ENCODE data around the gene SOX5.

SOX5 gene

DNA sequence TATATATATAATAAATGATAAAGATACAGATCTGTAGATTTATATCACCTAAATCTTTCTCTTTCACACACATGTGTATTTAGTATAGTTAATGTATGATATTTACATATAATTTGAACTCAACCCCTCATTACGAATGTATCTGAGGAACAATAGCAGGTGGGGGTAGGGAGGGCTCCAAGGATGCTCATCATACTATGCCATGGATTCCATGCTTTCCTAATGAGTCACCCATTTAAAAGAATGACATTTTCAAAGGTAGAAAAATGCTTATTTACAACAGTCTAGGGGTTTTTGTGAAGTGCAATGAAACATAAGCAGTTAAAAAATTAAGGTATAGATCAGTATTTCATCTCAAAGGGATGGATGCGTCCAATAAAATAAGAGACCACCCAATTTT is 181.6 kb downstream of the SOX5 start:
- no peak for DNase-seq
- H3K27me3 ChIP-seq (ENCODE audit: control insufficient read depth in 1 of 2, insufficient read depth in 1 of 2, low read length in 2 of 2) = no peaks in the 10 kb centered on the region
- H3K27ac ChIP-seq (ENCODE audit: low read length, poor library complexity, severe bottlenecking) = no peak overlapping the region
- no peak overlapping the region for H4K8ac ChIP-seq (ENCODE audit: low read length)
- H3K4me2 ChIP-seq (ENCODE audit: low read length, poor library complexity, severe bottlenecking) = no peak overlapping the region
- H3K9me3 ChIP-seq (ENCODE audit: control insufficient read depth, low read length) = no peaks in the 10 kb centered on the region
- no peak overlapping the region for H2AK5ac ChIP-seq (ENCODE audit: low read length, severe bottlenecking)
- H3K4ac ChIP-seq (ENCODE audit: low read depth in 1 of 2, low read length in 2 of 2) = no peak overlapping the region
- no peak overlapping the region for H2AFZ ChIP-seq (ENCODE audit: low read depth, low read length)
- H3K4me3 ChIP-seq (ENCODE audit: insufficient read depth in 1 of 2, low read depth in 1 of 2, low read length in 2 of 2) = no peak overlapping the region
- H3K23ac ChIP-seq (ENCODE audit: low read length in 2 of 2) = no peak overlapping the region
- 90% methylated on average over 2 of the region's 2 CpGs for WGBS
- H3K14ac ChIP-seq (ENCODE audit: low read length in 2 of 2) = no peak overlapping the region
- H2BK15ac ChIP-seq (ENCODE audit: low read depth, poor library complexity, severe bottlenecking) = no peak overlapping the region
- H2BK5ac ChIP-seq (ENCODE audit: low read depth, low read length, poor library complexity, severe bottlenecking) = no peak overlapping the region
- no peak overlapping the region for H2BK12ac ChIP-seq (ENCODE audit: low read length in 2 of 2)
- H2BK120ac ChIP-seq (ENCODE audit: low read depth, low read length) = no peak overlapping the region
- no peak overlapping the region for H3K18ac ChIP-seq (ENCODE audit: low read depth in 1 of 2, low read length in 2 of 2)
- no peak overlapping the region for H4K91ac ChIP-seq (ENCODE audit: low read length)
- no peaks in the 10 kb centered on the region for H3K36me3 ChIP-seq (ENCODE audit: control insufficient read depth in 1 of 2, insufficient read depth in 2 of 2, low read depth in 1 of 2, low read length in 2 of 2)
- H3K4me1 ChIP-seq (ENCODE audit: control insufficient read depth, insufficient read depth, low read depth, low read length) = no peaks in the 10 kb centered on the region
- no peaks in the 10 kb centered on the region for H3K79me1 ChIP-seq (replicated peaks; ENCODE audit: low read length, poor library complexity, severe bottlenecking)
- H3K9ac ChIP-seq (ENCODE audit: low read length) = no peak overlapping the region

DNA sequence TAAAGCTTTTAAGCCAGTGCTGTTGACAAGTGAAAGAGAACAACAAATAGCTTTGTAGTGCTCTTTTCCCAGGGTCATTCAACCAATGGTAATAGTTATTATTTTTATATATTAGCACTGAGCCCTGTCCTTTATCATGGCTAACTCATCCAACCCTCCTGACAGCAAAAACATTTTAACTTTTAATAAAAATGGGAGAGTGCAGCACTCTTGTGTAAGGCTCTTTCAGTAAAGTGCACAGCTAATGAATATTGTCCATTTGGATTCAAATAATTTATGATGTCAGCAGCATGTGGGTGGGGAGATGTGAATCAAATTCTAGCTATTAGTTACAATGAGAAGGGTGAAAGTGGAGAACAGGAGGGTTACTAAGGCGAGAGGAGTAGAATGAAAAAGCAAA is 185.7 kb downstream of the SOX5 start:
- Histone ChIP-seq H3K27me3 (ENCODE audit: control insufficient read depth in 1 of 2, insufficient read depth in 1 of 2, low read length in 2 of 2) (no peaks in the 10 kb centered on the region), H3K14ac (ENCODE audit: low read length in 2 of 2) (no peak overlapping the region), H3K36me3 (ENCODE audit: control insufficient read depth in 1 of 2, insufficient read depth in 2 of 2, low read depth in 1 of 2, low read length in 2 of 2) (no peaks in the 10 kb centered on the region), H4K91ac (ENCODE audit: low read length) (no peak overlapping the region), H2BK15ac (ENCODE audit: low read depth, poor library complexity, severe bottlenecking) (no peak overlapping the region), H3K4me2 (ENCODE audit: low read length, poor library complexity, severe bottlenecking) (no peak overlapping the region), H2AK5ac (ENCODE audit: low read length, severe bottlenecking) (no peak overlapping the region), H4K8ac (ENCODE audit: low read length) (no peak overlapping the region), H2AFZ (ENCODE audit: low read depth, low read length) (no peak overlapping the region), H3K79me1 (replicated peaks; ENCODE audit: low read length, poor library complexity, severe bottlenecking) (no peaks in the 10 kb centered on the region), H3K4me1 (ENCODE audit: control insufficient read depth, insufficient read depth, low read depth, low read length) (no peaks in the 10 kb centered on the region), H3K4me3 (ENCODE audit: insufficient read depth in 1 of 2, low read depth in 1 of 2, low read length in 2 of 2) (no peak overlapping the region), H2BK120ac (ENCODE audit: low read depth, low read length) (no peak overlapping the region), H3K27ac (ENCODE audit: low read length, poor library complexity, severe bottlenecking) (no peak overlapping the region), H3K23ac (ENCODE audit: low read length in 2 of 2) (no peak overlapping the region), H3K9ac (ENCODE audit: low read length) (no peak overlapping the region), H2BK5ac (ENCODE audit: low read depth, low read length, poor library complexity, severe bottlenecking) (no peak overlapping the region), H2BK12ac (ENCODE audit: low read length in 2 of 2) (no peak overlapping the region), H3K18ac (ENCODE audit: low read depth in 1 of 2, low read length in 2 of 2) (no peak overlapping the region), H3K9me3 (ENCODE audit: control insufficient read depth, low read length) (no peaks in the 10 kb centered on the region), H3K4ac (ENCODE audit: low read depth in 1 of 2, low read length in 2 of 2) (no peak overlapping the region)
- no CpG with 5 or more reads among the region's 1 CpG for WGBS
- no peak for DNase-seq

DNA sequence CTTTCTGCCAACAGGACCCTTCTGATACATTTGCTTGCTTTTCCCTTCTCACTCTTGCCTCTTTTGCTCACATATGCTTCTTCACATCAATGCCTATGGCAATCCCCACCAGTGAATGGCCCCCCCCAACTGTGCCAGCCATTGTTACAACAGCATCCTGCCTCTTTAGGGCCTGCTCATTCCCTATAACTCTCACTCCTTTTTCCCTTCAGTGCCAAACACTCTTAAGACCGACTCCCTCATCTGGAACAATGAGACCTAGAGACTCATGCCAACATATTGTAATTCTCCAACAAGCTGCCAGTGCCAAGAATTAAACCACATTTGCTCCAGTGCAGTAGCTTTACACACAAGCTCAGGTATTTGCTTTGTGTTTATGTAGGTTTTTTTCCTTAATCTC is 189.0 kb downstream of the SOX5 start:
- DNase-seq = no peak
- Histone ChIP-seq H2AK5ac (ENCODE audit: low read length, severe bottlenecking) (no peak overlapping the region), H3K4me2 (ENCODE audit: low read length, poor library complexity, severe bottlenecking) (no peak overlapping the region), H3K23ac (ENCODE audit: low read length in 2 of 2) (no peak overlapping the region), H2BK15ac (ENCODE audit: low read depth, poor library complexity, severe bottlenecking) (no peak overlapping the region), H2AFZ (ENCODE audit: low read depth, low read length) (no peak overlapping the region), H4K91ac (ENCODE audit: low read length) (no peak overlapping the region), H3K9me3 (ENCODE audit: control insufficient read depth, low read length) (no peaks in the 10 kb centered on the region), H2BK120ac (ENCODE audit: low read depth, low read length) (no peak overlapping the region), H3K14ac (ENCODE audit: low read length in 2 of 2) (no peak overlapping the region), H3K4me1 (ENCODE audit: control insufficient read depth, insufficient read depth, low read depth, low read length) (no peaks in the 10 kb centered on the region), H3K36me3 (ENCODE audit: control insufficient read depth in 1 of 2, insufficient read depth in 2 of 2, low read depth in 1 of 2, low read length in 2 of 2) (no peaks in the 10 kb centered on the region), H3K4me3 (ENCODE audit: insufficient read depth in 1 of 2, low read depth in 1 of 2, low read length in 2 of 2) (no peak overlapping the region), H3K4ac (ENCODE audit: low read depth in 1 of 2, low read length in 2 of 2) (no peak overlapping the region), H4K8ac (ENCODE audit: low read length) (no peak overlapping the region), H3K27me3 (ENCODE audit: control insufficient read depth in 1 of 2, insufficient read depth in 1 of 2, low read length in 2 of 2) (no peaks in the 10 kb centered on the region), H3K18ac (ENCODE audit: low read depth in 1 of 2, low read length in 2 of 2) (no peak overlapping the region), H3K9ac (ENCODE audit: low read length) (no peak overlapping the region), H2BK5ac (ENCODE audit: low read depth, low read length, poor library complexity, severe bottlenecking) (no peak overlapping the region), H3K27ac (ENCODE audit: low read length, poor library complexity, severe bottlenecking) (no peak overlapping the region), H2BK12ac (ENCODE audit: low read length in 2 of 2) (no peak overlapping the region), H3K79me1 (replicated peaks; ENCODE audit: low read length, poor library complexity, severe bottlenecking) (no peaks in the 10 kb centered on the region)
- WGBS = 75% methylated on average over 1 of the region's 1 CpG

DNA sequence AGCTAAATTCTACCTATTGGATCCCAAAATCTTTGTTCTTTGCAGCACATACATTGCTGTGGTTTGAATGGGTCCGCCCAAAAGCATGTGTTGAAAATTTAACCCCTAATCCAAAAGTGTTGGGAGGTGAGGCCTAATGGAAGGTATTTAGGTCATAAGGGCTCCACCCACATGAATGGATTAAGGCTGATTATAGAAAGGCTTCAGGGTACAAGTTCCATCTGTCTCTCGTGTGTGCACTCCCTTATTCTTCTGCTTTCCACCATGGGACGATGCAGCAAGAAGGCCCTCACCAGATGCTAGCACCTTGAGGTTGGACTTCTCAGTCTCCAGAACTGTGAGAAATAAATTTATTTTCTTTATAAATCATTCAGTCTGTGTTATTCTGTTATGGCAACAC is 190.9 kb downstream of the SOX5 start:
- Histone ChIP-seq H3K27ac (ENCODE audit: low read length, poor library complexity, severe bottlenecking) (no peak overlapping the region), H3K4me2 (ENCODE audit: low read length, poor library complexity, severe bottlenecking) (no peak overlapping the region), H2BK120ac (ENCODE audit: low read depth, low read length) (no peak overlapping the region), H3K23ac (ENCODE audit: low read length in 2 of 2) (no peak overlapping the region), H3K79me1 (replicated peaks; ENCODE audit: low read length, poor library complexity, severe bottlenecking) (no peaks in the 10 kb centered on the region), H3K4me1 (ENCODE audit: control insufficient read depth, insufficient read depth, low read depth, low read length) (no peaks in the 10 kb centered on the region), H2BK5ac (ENCODE audit: low read depth, low read length, poor library complexity, severe bottlenecking) (no peak overlapping the region), H3K4me3 (ENCODE audit: insufficient read depth in 1 of 2, low read depth in 1 of 2, low read length in 2 of 2) (no peak overlapping the region), H2BK12ac (ENCODE audit: low read length in 2 of 2) (no peak overlapping the region), H4K91ac (ENCODE audit: low read length) (no peak overlapping the region), H3K27me3 (ENCODE audit: control insufficient read depth in 1 of 2, insufficient read depth in 1 of 2, low read length in 2 of 2) (no peaks in the 10 kb centered on the region), H3K9me3 (ENCODE audit: control insufficient read depth, low read length) (no peaks in the 10 kb centered on the region), H3K14ac (ENCODE audit: low read length in 2 of 2) (no peak overlapping the region), H2AK5ac (ENCODE audit: low read length, severe bottlenecking) (no peak overlapping the region), H3K36me3 (ENCODE audit: control insufficient read depth in 1 of 2, insufficient read depth in 2 of 2, low read depth in 1 of 2, low read length in 2 of 2) (no peaks in the 10 kb centered on the region), H3K4ac (ENCODE audit: low read depth in 1 of 2, low read length in 2 of 2) (no peak overlapping the region), H3K18ac (ENCODE audit: low read depth in 1 of 2, low read length in 2 of 2) (no peak overlapping the region), H2AFZ (ENCODE audit: low read depth, low read length) (no peak overlapping the region), H2BK15ac (ENCODE audit: low read depth, poor library complexity, severe bottlenecking) (no peak overlapping the region), H3K9ac (ENCODE audit: low read length) (no peak overlapping the region), H4K8ac (ENCODE audit: low read length) (no peak overlapping the region)
- no peak for DNase-seq
- 96% methylated on average over 2 of the region's 3 CpGs for WGBS
